ENCODE results near the gene SLC39A3. TPM values are rescaled to one million over a fixed set of nuclear protein-coding genes. Genes with fewer than 3 reads are reported as not detected.

Gene SLC39A3
- total and polyA plus RNA-seq, 2 experiments from 2014 or later, result 33.5 to 47.4 TPM

GRCh38 chr19:2732157-2732725, 7.6 kb downstream of the SLC39A3 start:
- no peak for DNase-seq (ENCODE audit: low spot score)
- H3K9me2 ChIP-seq (ENCODE audit: insufficient read depth), result no peaks in the 10 kb centered on the region
- ATAC-seq, result no peak
- no peaks in the 10 kb centered on the region for H3K4me1 ChIP-seq (ENCODE audit: insufficient read depth)
- Mint-ChIP-seq H3K36me3 (ENCODE audit: low read depth) (peaks cover 30% of the 10 kb centered on the region), H3K27ac (no peak overlapping the region), H3K4me3 (no peak overlapping the region), H3K4me1 (peaks cover 3% of the 10 kb centered on the region; the same call in 1 of the 3 replicates), H3K9me3 (no peaks in the 10 kb centered on the region), H3K27me3 (ENCODE audit: insufficient read depth, low read depth, poor library complexity) (peaks cover 28% of the 10 kb centered on the region)
- no peaks in the 10 kb centered on the region; the same call in 1 of the 2 replicates for H3K36me3 ChIP-seq (ENCODE audit: insufficient read depth)
- no peaks in the 10 kb centered on the region; the same call in 1 of the 2 replicates for H4K20me1 ChIP-seq (replicated peaks; ENCODE audit: insufficient read depth)
- TF ChIP-seq POLR2AphosphoS5 (IDR thresholded peaks at IDR 0.05; ENCODE audit: low read depth) (no peak), ZNF114 (CRISPR knock-in tag; IDR thresholded peaks at IDR 0.05) (no peak)
- H3F3A ChIP-seq (replicated peaks; ENCODE audit: low read depth), result no peaks in the 10 kb centered on the region
- H3K4me3 ChIP-seq, result no peak overlapping the region
- no peak overlapping the region for H3K27ac ChIP-seq (ENCODE audit: low read depth)
- no peaks in the 10 kb centered on the region for H3K79me2 ChIP-seq (replicated peaks; ENCODE audit: insufficient read depth)
- H3K4me2 ChIP-seq, result no peak overlapping the region
- no peak overlapping the region for H2AFZ ChIP-seq
- no peaks in the 10 kb centered on the region for H3K27me3 ChIP-seq (ENCODE audit: insufficient read depth)

DNA sequence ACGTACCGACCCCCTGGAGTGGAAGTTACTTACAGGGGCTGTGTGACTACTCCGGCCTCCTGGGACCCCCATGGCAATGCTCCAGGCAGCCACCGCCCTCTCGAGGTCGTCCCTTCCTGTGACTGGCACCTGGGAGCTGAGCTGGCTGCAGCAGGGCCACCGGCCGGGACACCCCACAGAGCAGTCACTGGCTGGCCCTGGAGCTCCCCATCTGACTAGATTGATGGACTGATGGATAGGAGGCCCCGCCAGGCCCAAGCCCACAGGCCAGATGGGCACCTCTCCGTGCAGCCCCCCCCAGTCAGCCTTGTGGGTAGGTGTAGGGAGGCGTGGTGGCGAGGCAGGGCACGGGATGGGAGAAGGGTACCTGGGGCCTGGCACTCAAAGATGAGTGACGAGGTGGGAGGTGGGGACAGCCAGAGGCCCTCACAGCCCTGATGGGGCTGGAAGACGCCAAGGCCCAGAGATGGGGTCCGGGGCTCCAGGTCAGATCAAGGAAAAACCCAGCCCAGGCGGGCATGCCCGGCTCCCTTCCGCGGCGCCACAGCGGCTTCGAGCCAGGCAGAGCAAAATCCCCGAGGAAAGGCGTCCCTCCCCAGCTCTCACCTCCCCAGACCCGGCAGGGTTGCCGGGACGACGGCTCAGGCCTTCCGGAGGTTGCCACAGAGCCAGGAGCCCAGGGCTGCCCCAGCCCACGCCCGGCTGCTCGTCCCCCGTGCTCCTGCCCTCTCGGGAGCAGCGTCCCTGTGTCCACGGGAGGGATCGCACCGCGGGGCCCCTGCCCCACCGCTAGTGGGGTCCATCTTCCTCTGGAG, 8.4 kb downstream of the SLC39A3 start:
- peaks cover 32% of the 10 kb centered on the region for H3K27me3 Mint-ChIP-seq (ENCODE audit: insufficient read depth, low read depth, poor library complexity)
- Histone ChIP-seq H3F3A (replicated peaks; ENCODE audit: low read depth) (no peaks in the 10 kb centered on the region), H4K20me1 (replicated peaks; ENCODE audit: insufficient read depth) (no peaks in the 10 kb centered on the region; the same call in 1 of the 2 replicates), H3K27me3 (ENCODE audit: insufficient read depth) (no peaks in the 10 kb centered on the region), H3K9me2 (ENCODE audit: insufficient read depth) (no peaks in the 10 kb centered on the region), H3K79me2 (replicated peaks; ENCODE audit: insufficient read depth) (no peaks in the 10 kb centered on the region), H2AFZ (no peak overlapping the region), H3K4me2 (no peak overlapping the region), H3K36me3 (ENCODE audit: insufficient read depth) (no peaks in the 10 kb centered on the region), H3K4me3 (no peak overlapping the region), H3K4me1 (ENCODE audit: insufficient read depth) (no peaks in the 10 kb centered on the region), H3K27ac (ENCODE audit: low read depth) (no peak overlapping the region)
- H3K4me3 Mint-ChIP-seq, result no peak overlapping the region
- H3K4me1 Mint-ChIP-seq, result peaks cover 6% of the 10 kb centered on the region; the same call in 2 of the 3 replicates
- TF ChIP-seq EZH2 (IDR thresholded peaks at IDR 0.05; ENCODE audit: low read depth, unreplicated experiment), result no peak
- TF ChIP-seq STAT1 (IDR thresholded peaks at IDR 0.05; ENCODE audit: unreplicated experiment), result no peak
- TF ChIP-seq, protein P1, sequence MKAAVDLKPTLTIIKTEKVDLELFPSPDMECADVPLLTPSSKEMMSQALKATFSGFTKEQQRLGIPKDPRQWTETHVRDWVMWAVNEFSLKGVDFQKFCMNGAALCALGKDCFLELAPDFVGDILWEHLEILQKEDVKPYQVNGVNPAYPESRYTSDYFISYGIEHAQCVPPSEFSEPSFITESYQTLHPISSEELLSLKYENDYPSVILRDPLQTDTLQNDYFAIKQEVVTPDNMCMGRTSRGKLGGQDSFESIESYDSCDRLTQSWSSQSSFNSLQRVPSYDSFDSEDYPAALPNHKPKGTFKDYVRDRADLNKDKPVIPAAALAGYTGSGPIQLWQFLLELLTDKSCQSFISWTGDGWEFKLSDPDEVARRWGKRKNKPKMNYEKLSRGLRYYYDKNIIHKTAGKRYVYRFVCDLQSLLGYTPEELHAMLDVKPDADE (IDR thresholded peaks at IDR 0.05), result no peak
- peaks cover 21% of the 10 kb centered on the region for H3K36me3 Mint-ChIP-seq (ENCODE audit: low read depth)
- no peak for ATAC-seq
- no peak overlapping the region for H3K27ac Mint-ChIP-seq
- DNase-seq (ENCODE audit: low spot score), result no peak
- no peaks in the 10 kb centered on the region for H3K9me3 Mint-ChIP-seq

- no peak overlapping the region for H3K27ac Mint-ChIP-seq
- DNase-seq (ENCODE audit: low spot score), result no peak
- TF ChIP-seq, protein P2, sequence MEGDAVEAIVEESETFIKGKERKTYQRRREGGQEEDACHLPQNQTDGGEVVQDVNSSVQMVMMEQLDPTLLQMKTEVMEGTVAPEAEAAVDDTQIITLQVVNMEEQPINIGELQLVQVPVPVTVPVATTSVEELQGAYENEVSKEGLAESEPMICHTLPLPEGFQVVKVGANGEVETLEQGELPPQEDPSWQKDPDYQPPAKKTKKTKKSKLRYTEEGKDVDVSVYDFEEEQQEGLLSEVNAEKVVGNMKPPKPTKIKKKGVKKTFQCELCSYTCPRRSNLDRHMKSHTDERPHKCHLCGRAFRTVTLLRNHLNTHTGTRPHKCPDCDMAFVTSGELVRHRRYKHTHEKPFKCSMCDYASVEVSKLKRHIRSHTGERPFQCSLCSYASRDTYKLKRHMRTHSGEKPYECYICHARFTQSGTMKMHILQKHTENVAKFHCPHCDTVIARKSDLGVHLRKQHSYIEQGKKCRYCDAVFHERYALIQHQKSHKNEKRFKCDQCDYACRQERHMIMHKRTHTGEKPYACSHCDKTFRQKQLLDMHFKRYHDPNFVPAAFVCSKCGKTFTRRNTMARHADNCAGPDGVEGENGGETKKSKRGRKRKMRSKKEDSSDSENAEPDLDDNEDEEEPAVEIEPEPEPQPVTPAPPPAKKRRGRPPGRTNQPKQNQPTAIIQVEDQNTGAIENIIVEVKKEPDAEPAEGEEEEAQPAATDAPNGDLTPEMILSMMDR (conservative IDR thresholded peaks at IDR 0.05; ENCODE audit: low read depth in 2 of 2), result no peak
- no peak for TF ChIP-seq ZNF331 (CRISPR knock-in tag; IDR thresholded peaks at IDR 0.05; ENCODE audit: low read depth)
- TF ChIP-seq NANOG (IDR thresholded peaks at IDR 0.05; ENCODE audit: borderline replicate concordance), result no peak
- TF ChIP-seq REST (IDR thresholded peaks at IDR 0.05; ENCODE audit: unreplicated experiment), result no peak
- no peak for TF ChIP-seq ZNF114 (CRISPR knock-in tag; IDR thresholded peaks at IDR 0.05)
- TF ChIP-seq JUNB (IDR thresholded peaks at IDR 0.05; ENCODE audit: unreplicated experiment), result no peak
Measured at GRCh38 chr19:2729943-2730818, 9.6 kb downstream of the SLC39A3 start.

More at GRCh38 chr19:2729943-2730818, 9.6 kb downstream of the SLC39A3 start:
- no peaks in the 10 kb centered on the region for H3K9me3 Mint-ChIP-seq
- H3K4me3 Mint-ChIP-seq, result no peak overlapping the region
- Histone ChIP-seq H3K27me3 (ENCODE audit: insufficient read depth) (no peaks in the 10 kb centered on the region), H3K4me1 (ENCODE audit: insufficient read depth) (no peaks in the 10 kb centered on the region), H3F3A (replicated peaks; ENCODE audit: low read depth) (no peaks in the 10 kb centered on the region), H3K4me2 (no peak overlapping the region), H2AFZ (no peak overlapping the region), H3K79me2 (replicated peaks; ENCODE audit: insufficient read depth) (no peaks in the 10 kb centered on the region), H4K20me1 (replicated peaks; ENCODE audit: insufficient read depth) (no peaks in the 10 kb centered on the region; the same call in 1 of the 2 replicates), H3K27ac (ENCODE audit: low read depth) (no peak overlapping the region), H3K4me3 (no peak overlapping the region), H3K36me3 (ENCODE audit: insufficient read depth) (no peaks in the 10 kb centered on the region), H3K9me2 (ENCODE audit: insufficient read depth) (no peaks in the 10 kb centered on the region)
- peaks cover 6% of the 10 kb centered on the region; the same call in 2 of the 3 replicates for H3K4me1 Mint-ChIP-seq
- peaks cover 12% of the 10 kb centered on the region for H3K36me3 Mint-ChIP-seq (ENCODE audit: low read depth)
- H3K27me3 Mint-ChIP-seq (ENCODE audit: insufficient read depth, low read depth, poor library complexity), result peaks cover 34% of the 10 kb centered on the region
- ATAC-seq, result no peak

Measured in GM23338 (cell line).